GM12864 (cell line): ENCODE data around the gene FABP1.

Experiments
- DNase-seq: peaks from one replicate; pipeline ENCODE4 v3.0.0-alpha.2; 2011; ENCODE audit warnings: low read depth
- H3K4me3 ChIP-seq: 2 replicates; pipeline ENCODE4 v1.5.1; 2011; ENCODE audit warnings: mild to moderate bottlenecking, low read depth, low read length, control low read depth
- TF ChIP-seq, protein P1 (sequence below): IDR thresholded peaks from 2 replicates; pipeline ENCODE4 v1.5.1; 2011; ENCODE audit warnings: low read depth, mild to moderate bottlenecking, moderate library complexity, low read length, control low read depth, inconsistent platforms; ENCODE audit errors: missing control alignments

Gene FABP1

GRCh38 chr2:88115825-88116518 lies 11.9 kb downstream of the FABP1 start:
- H3K4me3 ChIP-seq = no peak overlapping the region
- TF ChIP-seq, protein P1, sequence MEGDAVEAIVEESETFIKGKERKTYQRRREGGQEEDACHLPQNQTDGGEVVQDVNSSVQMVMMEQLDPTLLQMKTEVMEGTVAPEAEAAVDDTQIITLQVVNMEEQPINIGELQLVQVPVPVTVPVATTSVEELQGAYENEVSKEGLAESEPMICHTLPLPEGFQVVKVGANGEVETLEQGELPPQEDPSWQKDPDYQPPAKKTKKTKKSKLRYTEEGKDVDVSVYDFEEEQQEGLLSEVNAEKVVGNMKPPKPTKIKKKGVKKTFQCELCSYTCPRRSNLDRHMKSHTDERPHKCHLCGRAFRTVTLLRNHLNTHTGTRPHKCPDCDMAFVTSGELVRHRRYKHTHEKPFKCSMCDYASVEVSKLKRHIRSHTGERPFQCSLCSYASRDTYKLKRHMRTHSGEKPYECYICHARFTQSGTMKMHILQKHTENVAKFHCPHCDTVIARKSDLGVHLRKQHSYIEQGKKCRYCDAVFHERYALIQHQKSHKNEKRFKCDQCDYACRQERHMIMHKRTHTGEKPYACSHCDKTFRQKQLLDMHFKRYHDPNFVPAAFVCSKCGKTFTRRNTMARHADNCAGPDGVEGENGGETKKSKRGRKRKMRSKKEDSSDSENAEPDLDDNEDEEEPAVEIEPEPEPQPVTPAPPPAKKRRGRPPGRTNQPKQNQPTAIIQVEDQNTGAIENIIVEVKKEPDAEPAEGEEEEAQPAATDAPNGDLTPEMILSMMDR = no peak
- no peak for DNase-seq

DNA sequence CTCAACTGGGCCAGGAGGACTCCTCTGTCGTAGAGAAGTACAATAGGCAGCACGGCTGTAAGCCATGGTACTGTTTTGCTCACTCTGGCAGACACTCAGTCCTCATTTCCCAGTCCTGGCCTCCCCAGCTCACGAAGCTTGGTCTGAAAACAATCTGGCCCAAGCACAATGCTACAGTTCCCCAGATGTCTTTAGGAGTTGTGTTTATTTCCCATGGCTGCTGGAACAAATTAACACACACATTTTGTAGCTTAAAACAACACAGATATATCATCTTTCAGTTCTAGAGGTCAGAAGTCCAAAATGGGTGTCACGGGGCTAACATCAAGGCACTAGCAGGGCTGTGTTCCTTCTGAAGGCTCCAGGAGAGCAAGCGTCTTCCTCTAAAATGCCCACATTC lies 13.0 kb downstream of the FABP1 start:
- H3K4me3 ChIP-seq = no peak overlapping the region
- DNase-seq = no peak
- TF ChIP-seq, protein P1 = no peak

DNA sequence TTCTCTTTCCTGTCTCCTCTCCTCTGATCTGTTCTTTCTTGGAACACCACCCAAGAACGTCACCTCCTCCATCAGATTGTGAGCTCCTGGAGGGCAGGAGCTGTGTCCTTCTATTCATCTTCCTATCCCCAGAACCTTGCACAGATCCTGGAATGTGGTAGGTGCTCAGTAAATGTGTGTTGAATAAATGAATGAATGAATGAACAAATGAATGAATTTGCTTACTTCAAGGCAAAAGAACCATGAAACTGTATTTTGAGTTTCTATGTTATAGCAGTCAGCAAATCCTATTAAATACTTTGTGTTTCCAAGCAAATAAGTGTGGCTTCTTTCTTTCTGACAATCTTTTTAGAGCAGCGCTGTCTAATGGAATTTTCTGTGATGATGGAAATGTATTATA lies 14.8 kb downstream of the FABP1 start:
- TF ChIP-seq, protein P1 = no peak
- no peak overlapping the region for H3K4me3 ChIP-seq
- no peak for DNase-seq

DNA sequence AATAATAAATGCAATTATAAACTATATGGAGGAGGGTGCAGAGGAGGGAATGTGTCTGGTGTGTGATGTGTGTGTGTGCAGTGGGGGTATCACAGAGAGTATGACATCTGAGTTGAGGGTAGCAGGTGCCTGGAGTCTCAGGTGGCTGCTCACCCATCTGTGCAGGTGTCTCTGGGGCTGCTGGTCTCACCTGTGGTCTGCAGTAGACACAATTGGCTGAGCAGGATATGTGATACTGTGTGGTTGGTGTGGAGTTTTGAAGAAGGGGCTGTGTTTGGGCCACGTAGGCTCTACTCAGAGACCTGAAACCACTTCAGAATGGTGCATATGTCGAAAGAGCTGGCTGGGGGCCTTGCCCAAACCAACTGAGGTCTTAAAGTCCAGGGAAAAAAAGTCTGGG lies 17.0 kb downstream of the FABP1 start:
- no peak for DNase-seq
- TF ChIP-seq, protein P1 = no peak
- H3K4me3 ChIP-seq = no peak overlapping the region

DNA sequence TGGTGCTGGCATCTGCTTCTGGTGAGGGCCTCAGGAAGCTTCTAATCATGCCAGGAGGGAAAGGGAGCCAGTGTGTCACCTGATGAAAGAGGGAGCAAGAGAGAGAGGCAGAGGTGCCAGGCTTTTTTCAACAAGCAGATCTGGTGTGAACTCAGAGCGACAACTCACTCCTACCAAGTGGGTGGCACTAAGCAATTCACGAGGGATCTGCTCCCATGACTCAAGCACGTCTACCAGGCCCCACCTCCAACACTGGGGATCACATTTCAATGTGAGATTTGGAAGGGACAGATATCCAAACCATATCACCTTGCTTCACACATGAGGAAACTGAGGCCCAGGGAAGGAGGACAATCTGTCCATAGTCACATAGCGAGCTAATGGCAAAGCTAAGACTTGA lies 19.1 kb downstream of the FABP1 start:
- DNase-seq = no peak
- TF ChIP-seq, protein P1 = no peak
- no peak overlapping the region for H3K4me3 ChIP-seq

DNA sequence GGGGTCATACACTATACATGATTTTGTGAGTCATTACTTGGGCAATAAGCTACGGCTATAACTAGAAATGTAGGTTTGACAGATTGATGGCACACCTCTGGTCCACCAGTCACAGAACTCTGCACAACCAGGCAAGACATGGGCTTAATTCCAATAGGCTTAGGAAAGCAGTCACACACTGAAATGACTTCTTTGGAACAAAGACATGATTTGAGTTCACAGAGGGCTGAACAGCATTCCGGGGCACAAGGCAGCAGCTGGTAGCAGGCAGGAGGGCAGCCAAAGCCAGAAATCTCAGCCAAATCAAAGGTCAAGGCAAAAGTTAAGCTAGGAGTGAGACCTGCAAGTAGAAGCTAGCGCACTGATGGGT lies 27.4 kb downstream of the FABP1 start:
- no peak overlapping the region for H3K4me3 ChIP-seq
- DNase-seq = no peak
- TF ChIP-seq, protein P1 = no peak

DNA sequence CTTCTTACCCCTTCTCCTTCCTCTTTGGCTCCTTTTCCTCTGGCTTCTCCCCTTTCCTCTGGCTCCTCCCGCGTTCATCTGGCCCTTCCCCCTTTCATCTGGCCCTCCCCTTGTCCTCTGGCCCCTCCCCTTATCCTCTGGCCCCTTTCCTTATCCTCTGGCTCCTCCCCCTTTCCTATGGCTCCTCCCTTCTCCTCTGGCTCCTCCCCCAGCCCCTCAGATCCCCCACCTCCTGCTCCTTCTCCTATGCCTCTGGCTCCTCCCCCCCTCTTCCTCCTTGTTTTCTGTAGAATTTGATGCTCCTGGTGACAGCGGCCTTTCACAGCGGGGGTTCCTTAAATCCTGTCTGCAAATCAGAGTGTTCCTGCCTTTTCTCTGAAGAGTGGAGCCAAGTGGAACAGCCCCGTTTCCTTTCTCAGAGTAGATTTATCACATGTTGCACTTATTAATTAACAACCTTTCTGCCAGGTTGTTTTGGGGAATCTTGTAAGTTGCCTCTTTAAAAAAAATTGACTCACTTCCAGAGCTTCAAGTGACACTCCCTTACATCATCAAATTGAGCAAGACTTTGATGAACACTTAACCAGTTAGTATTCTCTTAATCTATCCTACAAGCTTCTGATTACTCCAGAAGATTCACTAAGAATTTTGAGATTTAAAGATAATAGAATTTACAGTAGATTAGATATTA lies 27.9 kb downstream of the FABP1 start:
- no peak for DNase-seq
- no peak overlapping the region for H3K4me3 ChIP-seq
- TF ChIP-seq, protein P1 = no peak
